ENCODE measurements around the gene SLC25A2.

Gene SLC25A2

GRCh38 chr5:141313711-141314110, 9.9 kb upstream of the SLC25A2 start:
- no peak for DNase-seq (ENCODE audit: low spot score)

DNA sequence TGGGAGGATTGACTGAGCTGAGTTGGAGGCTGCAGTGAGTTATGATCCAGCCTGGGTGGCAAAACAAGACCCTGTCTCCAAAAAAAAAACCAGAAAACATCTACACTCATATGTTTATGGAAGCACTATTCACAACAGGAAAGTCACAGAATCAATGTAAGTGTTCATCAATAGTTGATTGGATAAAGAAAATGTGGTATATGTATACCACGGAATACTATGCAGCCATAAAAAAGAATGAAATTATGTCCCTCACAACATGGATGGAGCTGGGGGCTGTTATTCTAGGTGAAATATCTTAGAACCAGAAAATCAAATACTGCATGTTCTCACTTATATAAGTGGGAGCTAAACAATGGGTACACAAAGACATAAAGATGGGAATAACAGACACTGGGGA, 2.8 kb upstream of the SLC25A2 start:
- DNase-seq (ENCODE audit: low spot score) = no peak

- no peak for DNase-seq (ENCODE audit: low spot score)
These were observed 5.5 kb downstream of the SLC25A2 start for GRCh38 chr5:141298376-141298775.

DNA sequence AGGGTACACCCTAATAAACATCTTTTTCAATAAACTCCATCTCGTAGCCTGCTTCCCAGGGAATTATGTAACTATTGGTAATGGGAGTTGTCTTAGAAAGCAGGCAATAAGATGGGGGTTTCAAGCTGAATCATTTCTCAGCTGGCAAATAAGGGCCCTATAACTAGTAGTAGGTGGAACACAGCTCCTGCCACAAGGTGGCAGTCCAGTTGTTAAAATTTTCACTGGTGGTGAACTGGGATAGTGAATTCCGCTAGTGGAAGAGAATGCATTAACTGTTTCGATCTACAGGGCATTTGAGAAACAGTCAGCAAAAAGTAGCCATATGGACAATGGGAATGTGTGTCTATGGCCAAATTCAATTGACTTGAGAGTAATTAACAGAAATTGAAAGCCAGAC, 30.9 kb downstream of the SLC25A2 start:
- no peak for DNase-seq (ENCODE audit: low spot score)

- no peak for DNase-seq (ENCODE audit: low spot score)
These were observed 34.7 kb downstream of the SLC25A2 start for GRCh38 chr5:141269195-141269594.

DNA sequence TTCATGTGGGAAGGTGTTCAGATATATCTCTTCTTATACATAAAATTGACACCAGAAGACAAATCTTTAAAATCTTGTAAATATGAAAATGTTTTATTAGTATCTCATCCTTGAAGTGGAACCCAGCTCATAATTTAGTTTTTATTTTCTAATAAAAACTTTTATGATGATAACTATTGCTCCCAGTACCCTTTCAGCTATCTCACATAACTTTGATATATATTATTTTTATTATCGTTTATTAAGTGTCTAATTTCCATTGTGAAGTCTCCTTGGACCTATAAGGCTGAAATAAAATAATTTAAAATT, 42.7 kb downstream of the SLC25A2 start:
- no peak for DNase-seq (ENCODE audit: low spot score)

- DNase-seq (ENCODE audit: low spot score) = no peak
These were observed 43.2 kb downstream of the SLC25A2 start for GRCh38 chr5:141260458-141261237.

DNA sequence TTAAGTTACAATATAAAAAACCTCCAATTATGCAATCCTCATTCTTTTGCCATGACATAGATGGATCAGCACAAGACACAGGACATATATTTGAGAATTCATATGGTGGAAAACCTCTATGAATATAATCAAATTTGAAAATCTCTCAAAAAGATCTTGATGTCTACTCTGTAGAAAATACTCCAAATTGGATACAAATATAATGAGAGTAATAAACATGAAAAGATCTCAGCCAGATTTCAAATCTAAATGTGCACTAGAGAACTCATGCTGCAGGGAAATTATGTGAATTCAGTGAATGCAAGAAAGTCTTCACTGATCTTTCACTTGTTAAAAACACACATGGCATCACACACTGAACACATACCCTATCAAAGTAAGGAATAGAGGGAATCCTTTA, 44.9 kb downstream of the SLC25A2 start:
- no peak for DNase-seq (ENCODE audit: low spot score)

- DNase-seq (ENCODE audit: low spot score) = no peak
These were observed 45.4 kb downstream of the SLC25A2 start for GRCh38 chr5:141258464-141258863.

All from AG08396 (cell line).